Measurements from ENCODE around the gene FSTL4.

- TF ChIP-seq POLR2A (IDR thresholded peaks at IDR 0.05), result no peak
- TF ChIP-seq, protein P1, sequence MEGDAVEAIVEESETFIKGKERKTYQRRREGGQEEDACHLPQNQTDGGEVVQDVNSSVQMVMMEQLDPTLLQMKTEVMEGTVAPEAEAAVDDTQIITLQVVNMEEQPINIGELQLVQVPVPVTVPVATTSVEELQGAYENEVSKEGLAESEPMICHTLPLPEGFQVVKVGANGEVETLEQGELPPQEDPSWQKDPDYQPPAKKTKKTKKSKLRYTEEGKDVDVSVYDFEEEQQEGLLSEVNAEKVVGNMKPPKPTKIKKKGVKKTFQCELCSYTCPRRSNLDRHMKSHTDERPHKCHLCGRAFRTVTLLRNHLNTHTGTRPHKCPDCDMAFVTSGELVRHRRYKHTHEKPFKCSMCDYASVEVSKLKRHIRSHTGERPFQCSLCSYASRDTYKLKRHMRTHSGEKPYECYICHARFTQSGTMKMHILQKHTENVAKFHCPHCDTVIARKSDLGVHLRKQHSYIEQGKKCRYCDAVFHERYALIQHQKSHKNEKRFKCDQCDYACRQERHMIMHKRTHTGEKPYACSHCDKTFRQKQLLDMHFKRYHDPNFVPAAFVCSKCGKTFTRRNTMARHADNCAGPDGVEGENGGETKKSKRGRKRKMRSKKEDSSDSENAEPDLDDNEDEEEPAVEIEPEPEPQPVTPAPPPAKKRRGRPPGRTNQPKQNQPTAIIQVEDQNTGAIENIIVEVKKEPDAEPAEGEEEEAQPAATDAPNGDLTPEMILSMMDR (IDR thresholded peaks at IDR 0.05), result no peak
- no peak for TF ChIP-seq POLR2AphosphoS5 (IDR thresholded peaks at IDR 0.05)
- TF ChIP-seq EP300 (IDR thresholded peaks at IDR 0.05), result no peak
These were observed 47.3 kb downstream of the FSTL4 start for GRCh38 chr5:133564921-133565565.
